ENCODE results near the gene AFMID. TPM values are rescaled to one million over a fixed set of nuclear protein-coding genes. Genes with fewer than 3 reads are reported as not detected.

The AFMID gene
- total RNA-seq, 1 donor from 2014 or later: 27.7 TPM

DNA sequence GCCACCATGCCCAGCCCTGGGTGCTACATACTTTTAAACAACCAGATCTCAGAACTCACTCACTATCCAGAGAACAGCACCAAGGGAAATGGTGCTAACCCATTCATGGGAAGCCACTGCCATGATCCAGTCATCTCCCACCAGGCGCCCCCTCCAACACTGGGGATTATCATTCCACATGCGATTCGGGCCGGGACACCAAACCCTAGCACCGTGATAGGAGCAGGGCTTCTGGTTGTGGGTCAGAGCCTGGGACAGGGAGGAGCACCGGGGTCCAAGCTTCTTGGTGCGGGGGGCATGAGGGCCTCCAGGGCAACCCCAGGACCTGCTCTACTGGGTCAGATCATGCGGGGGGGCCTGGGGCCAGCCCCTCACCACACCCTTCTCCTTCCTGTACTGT, 48.7 kb downstream of the AFMID start:
- DNase-seq (ENCODE audit: low spot score): no peak
- Mint-ChIP-seq H3K4me1 (ENCODE audit: low read depth) (peaks cover 10% of the 10 kb centered on the region), H3K9me3 (no peaks in the 10 kb centered on the region), H3K27me3 (ENCODE audit: insufficient read depth) (peaks cover 19% of the 10 kb centered on the region), H3K4me3 (no peak overlapping the region), H3K36me3 (ENCODE audit: low read depth) (no peaks in the 10 kb centered on the region), H3K27ac (no peak overlapping the region)
- intact Hi-C loops (cut with micrococcal nuclease): no loop called here

DNA sequence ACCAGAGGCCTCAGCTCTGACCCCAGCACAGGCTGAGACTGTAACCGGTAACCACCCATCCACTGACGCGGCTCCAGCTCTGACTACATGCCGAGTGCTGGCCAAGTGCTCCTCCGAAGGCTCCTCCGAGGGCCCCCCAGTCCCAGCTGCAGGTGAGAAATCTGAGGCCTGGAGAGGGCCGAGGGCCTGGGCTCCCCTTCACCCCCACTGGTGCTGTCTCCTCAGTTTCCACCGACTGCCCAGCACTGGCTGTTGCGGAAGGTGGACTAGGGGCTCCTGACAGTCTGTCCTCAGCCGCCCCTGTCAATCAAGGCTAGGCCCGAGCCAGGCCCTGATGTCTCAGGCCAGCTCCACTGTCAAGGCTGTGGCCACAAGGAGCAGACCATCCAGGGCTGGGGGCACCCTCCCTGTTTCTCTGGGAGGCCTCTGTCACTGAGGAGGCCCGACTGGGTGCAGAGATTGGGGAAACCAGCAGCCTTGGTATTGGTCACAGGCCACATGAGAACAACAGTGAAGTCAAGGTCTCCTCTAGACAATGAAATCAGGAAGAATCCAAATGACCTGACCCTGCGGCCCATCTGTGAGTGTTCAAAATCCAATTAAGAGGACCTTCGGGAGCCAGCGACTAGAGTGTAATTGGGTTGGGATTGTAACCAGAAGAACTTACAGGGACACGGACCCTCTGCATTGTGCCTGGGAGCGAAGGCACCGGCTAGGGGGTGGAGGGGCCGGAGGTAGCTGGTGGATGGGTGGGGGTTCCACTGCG, 49.4 kb downstream of the AFMID start:
- intact Hi-C loops (cut with micrococcal nuclease): no loop called here
- no peak for DNase-seq (ENCODE audit: low spot score)
- H3K9me3 Mint-ChIP-seq: no peaks in the 10 kb centered on the region

DNA sequence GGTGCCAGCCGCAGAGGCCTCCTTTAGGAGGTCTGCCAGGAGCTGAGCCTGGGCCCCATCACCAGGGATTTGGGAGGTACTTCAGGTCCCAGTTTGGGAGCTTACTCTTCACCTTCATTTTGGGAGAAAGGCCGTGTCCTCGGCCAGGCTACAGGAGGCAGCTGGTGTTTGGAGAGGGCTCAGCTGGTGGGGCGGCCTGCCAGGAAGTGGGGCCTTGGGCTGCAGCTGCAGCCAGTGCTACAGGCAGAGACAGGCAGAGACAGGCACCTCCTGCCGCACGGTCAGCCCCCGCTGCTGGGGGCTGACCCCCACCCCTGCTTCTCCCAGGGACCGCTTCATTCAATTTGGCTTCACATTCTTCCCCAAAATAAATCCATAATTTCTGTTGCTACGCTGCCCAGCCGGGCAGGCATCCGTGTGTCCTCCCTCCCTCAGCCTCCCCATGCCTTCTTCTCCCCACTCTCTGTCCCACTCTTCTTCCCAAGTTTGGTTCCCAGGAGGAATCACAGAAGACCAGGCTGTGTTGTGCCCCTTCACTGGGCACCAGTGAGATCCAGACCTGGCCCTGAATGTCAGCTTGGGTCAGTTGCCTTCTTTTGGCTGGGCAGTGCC, 50.3 kb downstream of the AFMID start:
- no peaks in the 10 kb centered on the region for H3K36me3 Mint-ChIP-seq (ENCODE audit: low read depth)
- H3K4me1 Mint-ChIP-seq (ENCODE audit: low read depth): peaks cover 6% of the 10 kb centered on the region
- no peak for DNase-seq (ENCODE audit: low spot score)
- intact Hi-C loops (cut with micrococcal nuclease): no loop called here
- H3K4me3 Mint-ChIP-seq: no peak overlapping the region
- peaks cover 9% of the 10 kb centered on the region for H3K27me3 Mint-ChIP-seq (ENCODE audit: insufficient read depth)
- H3K9me3 Mint-ChIP-seq: no peaks in the 10 kb centered on the region
- H3K27ac Mint-ChIP-seq: no peak overlapping the region

More for the DNA sequence above, 49.4 kb downstream of the AFMID start:
- no peak overlapping the region for H3K4me3 Mint-ChIP-seq
- peaks cover 13% of the 10 kb centered on the region for H3K27me3 Mint-ChIP-seq (ENCODE audit: insufficient read depth)
- no peaks in the 10 kb centered on the region for H3K36me3 Mint-ChIP-seq (ENCODE audit: low read depth)
- H3K27ac Mint-ChIP-seq: no peak overlapping the region
- peaks cover 10% of the 10 kb centered on the region for H3K4me1 Mint-ChIP-seq (ENCODE audit: low read depth)

DNA sequence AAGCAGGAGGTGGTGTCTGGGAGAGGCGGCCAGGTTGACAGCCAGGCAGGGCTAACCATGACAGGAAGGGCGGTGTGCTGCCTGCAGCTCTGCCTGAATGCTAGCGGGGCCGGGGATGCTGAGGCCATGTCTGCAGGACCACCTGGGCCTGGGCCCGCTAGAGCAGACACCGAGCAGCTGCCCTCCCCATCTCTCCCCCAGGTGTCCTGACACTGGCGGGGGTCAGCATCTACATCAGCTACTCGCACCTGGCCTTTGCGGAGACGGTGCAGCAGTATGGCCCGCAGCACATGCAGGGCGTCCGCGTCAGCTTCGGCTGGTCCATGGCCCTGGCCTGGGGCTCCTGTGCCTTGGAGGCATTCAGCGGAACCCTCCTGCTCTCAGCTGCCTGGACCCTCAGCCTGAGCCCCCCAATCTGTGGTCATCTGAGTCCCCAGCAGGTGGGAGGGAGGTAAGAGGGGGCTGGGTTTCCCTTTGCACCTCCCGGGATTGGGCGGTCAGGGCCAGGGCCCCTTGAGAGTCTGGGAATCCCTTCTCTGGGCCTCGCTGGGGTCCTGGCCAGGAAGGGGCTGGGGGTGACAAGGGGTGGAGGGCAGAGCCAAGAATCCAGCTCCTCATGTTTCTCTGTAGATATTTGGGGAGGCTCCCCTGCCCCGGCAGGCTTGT, 51.8 kb downstream of the AFMID start:
- Mint-ChIP-seq H3K27ac (no peak overlapping the region), H3K4me1 (ENCODE audit: low read depth) (no peaks in the 10 kb centered on the region), H3K27me3 (ENCODE audit: insufficient read depth) (peaks cover 3% of the 10 kb centered on the region), H3K36me3 (ENCODE audit: low read depth) (no peaks in the 10 kb centered on the region), H3K4me3 (no peak overlapping the region), H3K9me3 (no peaks in the 10 kb centered on the region)
- no peak for DNase-seq (ENCODE audit: low spot score)
- intact Hi-C loops (cut with micrococcal nuclease): no loop called here

DNA sequence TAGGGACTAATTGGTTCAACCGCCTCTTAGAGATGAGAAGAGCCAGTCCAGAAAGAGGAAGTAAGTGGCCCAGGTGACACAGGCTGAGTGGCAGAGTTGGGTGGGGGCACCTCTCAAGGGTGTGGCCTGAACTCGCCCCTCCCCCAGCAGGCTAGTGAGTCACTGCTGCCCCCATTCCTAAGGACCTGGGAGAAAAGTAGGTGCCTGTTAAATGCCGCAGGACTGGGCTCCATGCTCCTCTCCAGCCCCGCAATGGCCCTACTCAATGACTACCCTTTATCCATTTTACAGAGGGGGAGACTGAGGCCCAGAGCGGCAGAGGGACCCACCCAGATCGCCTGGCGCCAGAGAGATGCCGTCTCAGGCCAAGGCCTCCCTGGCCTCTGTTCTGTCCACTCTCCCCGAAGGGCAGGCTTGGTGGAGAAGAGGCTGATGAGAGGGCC, 52.3 kb downstream of the AFMID start:
- Mint-ChIP-seq H3K4me3 (no peak overlapping the region), H3K27me3 (ENCODE audit: insufficient read depth) (no peaks in the 10 kb centered on the region), H3K9me3 (no peaks in the 10 kb centered on the region), H3K27ac (no peak overlapping the region), H3K4me1 (ENCODE audit: low read depth) (no peaks in the 10 kb centered on the region), H3K36me3 (ENCODE audit: low read depth) (no peaks in the 10 kb centered on the region)
- no peak for DNase-seq (ENCODE audit: low spot score)
- intact Hi-C loops (cut with micrococcal nuclease): no loop called here

DNA sequence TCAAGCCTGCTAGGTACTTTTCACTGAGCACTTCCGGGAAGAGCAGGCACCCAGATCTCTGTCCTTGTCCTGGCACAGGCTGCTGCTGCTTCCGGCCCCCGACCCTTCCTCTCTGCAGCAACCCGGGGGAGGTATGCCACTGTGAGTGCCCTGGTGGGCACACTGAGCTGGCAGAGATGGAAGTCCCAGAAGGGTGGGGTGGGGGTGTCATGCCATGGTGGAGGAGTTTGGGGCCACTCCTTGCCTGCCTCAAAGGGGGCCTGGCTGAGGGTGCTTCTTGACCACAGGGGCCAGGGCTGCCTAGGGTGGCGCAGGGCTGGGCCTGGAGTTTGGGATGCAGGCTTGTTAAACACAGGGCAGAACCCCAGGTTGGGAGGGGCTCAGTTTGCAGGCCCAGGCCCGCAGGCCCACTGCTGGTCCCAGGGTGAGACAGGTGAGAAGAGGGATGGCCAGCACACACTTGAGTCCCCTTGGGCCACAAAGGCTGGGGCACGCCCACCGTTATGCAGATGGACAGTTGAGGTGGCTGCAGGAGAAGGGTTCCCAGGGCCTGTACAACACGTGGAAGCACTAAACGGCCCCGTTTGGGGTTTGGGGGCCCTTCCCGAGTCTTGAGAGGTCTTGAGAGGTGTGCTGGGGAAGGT, 53.0 kb downstream of the AFMID start:
- Mint-ChIP-seq H3K4me1 (ENCODE audit: low read depth) (no peaks in the 10 kb centered on the region), H3K9me3 (no peaks in the 10 kb centered on the region), H3K27me3 (ENCODE audit: insufficient read depth) (no peaks in the 10 kb centered on the region), H3K4me3 (no peak overlapping the region), H3K27ac (no peak overlapping the region), H3K36me3 (ENCODE audit: low read depth) (no peaks in the 10 kb centered on the region)
- DNase-seq (ENCODE audit: low spot score): no peak
- intact Hi-C loops (cut with micrococcal nuclease): no loop called here

DNA sequence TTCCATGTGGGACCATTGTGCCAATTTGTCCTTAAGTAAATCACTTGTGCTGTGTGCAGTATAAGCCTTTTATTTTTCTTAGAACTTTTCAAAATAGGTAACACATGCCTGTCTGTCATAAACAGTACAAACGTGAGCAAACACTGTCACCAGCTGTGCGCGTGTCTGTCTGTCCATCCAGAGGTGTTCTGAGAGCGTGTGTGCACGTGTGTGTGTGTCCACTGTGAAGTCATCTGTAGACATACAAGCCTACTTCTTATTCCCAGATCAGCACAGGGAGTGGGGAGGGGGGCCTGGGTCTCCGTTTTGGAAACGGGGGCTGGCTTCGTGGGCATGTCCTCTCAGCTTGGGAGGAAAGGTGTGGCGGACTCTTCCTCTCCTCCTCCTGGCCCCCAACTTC, 53.7 kb downstream of the AFMID start:
- Mint-ChIP-seq H3K9me3 (peaks cover 4% of the 10 kb centered on the region), H3K4me3 (no peak overlapping the region), H3K27me3 (ENCODE audit: insufficient read depth) (no peaks in the 10 kb centered on the region), H3K27ac (no peak overlapping the region), H3K4me1 (ENCODE audit: low read depth) (no peaks in the 10 kb centered on the region), H3K36me3 (ENCODE audit: low read depth) (peaks cover 2% of the 10 kb centered on the region)
- DNase-seq (ENCODE audit: low spot score): no peak
- intact Hi-C loops (cut with micrococcal nuclease): no loop called here

DNA sequence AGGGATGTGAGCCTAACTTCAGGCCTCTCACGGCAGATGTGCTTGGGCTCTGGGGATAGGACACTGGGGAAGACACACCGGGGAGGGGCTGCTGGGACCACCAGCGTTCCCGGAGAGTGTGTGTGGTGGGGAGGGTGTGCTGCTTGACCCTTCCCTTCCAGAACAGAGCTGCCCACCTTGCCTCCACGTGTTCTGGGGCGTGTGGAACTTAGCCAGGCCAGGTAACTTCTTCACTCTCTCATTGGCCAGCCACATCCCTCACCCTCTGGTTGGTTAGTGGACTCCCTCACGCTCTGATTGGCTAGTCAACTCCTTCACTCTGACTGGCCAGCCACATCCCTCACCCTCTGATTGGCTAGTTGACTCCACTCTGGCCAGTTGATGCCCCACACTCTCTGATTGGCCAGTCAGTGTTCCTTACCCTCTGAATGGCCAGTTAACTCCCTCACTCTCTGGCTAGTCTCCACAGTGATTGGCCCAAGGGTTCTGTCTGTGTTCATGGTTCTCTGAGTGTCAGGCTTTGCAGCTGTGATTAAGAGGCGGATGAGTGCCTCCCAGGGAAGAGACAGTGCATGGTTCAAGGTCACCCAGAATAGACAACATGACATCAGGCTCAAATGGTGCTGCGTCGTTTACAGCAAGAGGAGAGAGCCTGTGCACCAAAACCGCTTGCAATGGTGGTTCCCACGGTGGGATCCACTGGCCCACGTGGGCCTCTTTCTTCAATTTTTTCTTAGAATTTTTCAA, 54.3 kb downstream of the AFMID start:
- Mint-ChIP-seq H3K27me3 (ENCODE audit: insufficient read depth) (no peaks in the 10 kb centered on the region), H3K4me1 (ENCODE audit: low read depth) (no peaks in the 10 kb centered on the region), H3K36me3 (ENCODE audit: low read depth) (peaks cover 2% of the 10 kb centered on the region), H3K27ac (no peak overlapping the region), H3K4me3 (no peak overlapping the region), H3K9me3 (peaks cover 4% of the 10 kb centered on the region)
- intact Hi-C loops (cut with micrococcal nuclease): no loop called here
- no peak for DNase-seq (ENCODE audit: low spot score)

DNA sequence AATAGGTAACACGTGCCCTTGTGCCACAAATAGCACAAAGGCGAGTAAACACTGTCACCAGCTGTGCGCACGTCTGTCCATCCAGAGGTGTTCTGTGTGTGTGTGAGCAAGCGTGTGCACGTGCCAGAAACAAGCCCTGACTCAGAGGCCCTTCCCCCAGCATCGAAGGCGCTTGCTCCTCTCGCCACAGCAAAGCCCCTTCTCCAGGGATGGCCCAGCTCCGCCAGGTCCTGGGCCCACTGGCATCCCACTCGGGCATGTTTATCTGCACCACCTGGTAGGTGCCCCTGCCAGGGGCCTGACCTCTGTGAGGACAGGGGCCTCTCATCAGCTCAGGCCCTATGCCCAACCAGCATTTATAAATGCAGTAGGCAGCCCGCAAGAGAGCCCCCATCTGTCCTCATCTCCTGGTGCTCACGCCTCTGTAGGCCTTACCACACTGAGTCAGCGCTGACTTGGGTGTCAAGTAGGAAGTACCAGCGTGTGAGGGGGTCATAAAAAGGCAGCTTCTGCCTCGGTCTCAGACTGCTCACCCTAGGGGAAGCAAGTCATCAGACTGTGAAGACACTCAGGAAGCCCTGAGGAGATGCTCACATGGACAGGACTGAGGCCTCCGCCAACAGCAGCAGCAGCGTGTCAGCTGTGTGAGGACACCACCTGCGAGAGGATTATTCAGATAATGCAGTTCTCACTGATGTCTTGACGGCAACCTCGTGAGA, 55.0 kb downstream of the AFMID start:
- Mint-ChIP-seq H3K27me3 (ENCODE audit: insufficient read depth) (no peaks in the 10 kb centered on the region), H3K4me3 (no peak overlapping the region), H3K36me3 (ENCODE audit: low read depth) (peaks cover 2% of the 10 kb centered on the region), H3K9me3 (peaks cover 4% of the 10 kb centered on the region), H3K4me1 (ENCODE audit: low read depth) (no peaks in the 10 kb centered on the region), H3K27ac (no peak overlapping the region)
- no peak for DNase-seq (ENCODE audit: low spot score)
- intact Hi-C loops (cut with micrococcal nuclease): no loop called here

DNA sequence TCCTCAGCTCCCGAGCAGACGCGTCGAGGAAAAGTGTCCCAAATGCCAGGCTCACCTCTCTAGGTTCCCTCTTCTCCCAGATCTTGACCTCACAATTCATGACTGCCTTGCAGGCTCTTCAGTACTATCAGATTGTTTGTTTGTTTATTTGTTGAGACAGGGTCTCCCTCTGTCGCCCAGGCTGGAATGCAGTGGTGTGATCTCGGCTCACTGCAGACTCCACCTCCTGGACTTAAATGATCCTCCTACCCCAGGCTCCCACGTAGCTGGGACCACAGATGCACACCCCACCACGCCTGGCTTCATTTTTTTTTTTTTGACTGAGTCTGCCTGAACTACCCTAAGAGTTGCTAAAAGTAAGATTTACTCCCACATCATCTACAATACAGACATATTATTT, 60.1 kb downstream of the AFMID start:
- no peak overlapping the region for H3K4me3 Mint-ChIP-seq
- intact Hi-C loops (cut with micrococcal nuclease): no loop called here
- peaks cover 2% of the 10 kb centered on the region for H3K36me3 Mint-ChIP-seq (ENCODE audit: low read depth)
- no peaks in the 10 kb centered on the region for H3K27me3 Mint-ChIP-seq (ENCODE audit: insufficient read depth)
- no peak overlapping the region for H3K27ac Mint-ChIP-seq
- DNase-seq (ENCODE audit: low spot score): no peak
- peaks cover 18% of the 10 kb centered on the region for H3K4me1 Mint-ChIP-seq (ENCODE audit: low read depth)
- peaks cover 4% of the 10 kb centered on the region for H3K9me3 Mint-ChIP-seq

DNA sequence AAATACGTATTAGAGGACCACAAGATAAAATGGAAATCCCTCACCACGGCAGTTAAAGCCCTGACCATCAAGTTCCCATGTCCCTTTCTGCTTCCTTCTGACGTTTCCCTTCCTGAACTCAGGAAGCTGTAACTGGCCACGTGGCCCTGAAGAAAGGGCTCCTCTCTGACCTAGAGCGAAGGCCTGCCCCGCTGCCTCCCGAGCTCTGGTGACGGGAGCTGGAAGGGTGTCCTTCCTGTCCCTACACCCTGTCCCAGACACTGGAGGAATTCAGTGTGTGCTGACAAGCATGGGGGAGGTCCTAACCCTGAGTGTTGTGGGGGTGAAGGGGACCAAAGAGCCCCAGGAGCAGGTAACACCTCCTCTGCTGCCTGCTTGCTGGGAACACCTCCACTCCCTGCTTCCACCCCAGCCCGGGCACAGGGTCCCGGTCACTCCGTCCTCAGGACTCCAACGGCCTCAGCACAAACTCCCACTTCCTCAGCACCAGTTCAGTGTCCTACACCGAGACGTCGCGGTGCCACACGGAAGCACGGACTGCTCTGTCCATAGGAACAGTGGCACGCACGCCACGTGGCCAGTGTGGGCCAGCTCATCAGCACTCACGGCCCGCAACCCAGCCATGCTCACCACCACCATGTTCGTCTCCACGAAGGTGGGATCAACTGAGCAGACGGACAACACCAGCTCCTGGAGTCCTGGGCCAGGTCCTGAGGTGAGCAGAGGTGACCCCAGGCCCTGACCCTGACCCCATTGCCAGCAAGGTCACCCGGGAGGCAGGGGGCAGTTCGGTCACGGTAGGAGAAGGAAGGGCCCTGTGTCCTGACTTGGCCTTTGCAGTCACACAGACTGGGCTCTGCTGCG, 61.1 kb downstream of the AFMID start:
- Mint-ChIP-seq H3K27me3 (ENCODE audit: insufficient read depth) (no peaks in the 10 kb centered on the region), H3K4me1 (ENCODE audit: low read depth) (peaks cover 28% of the 10 kb centered on the region), H3K4me3 (no peak overlapping the region), H3K9me3 (peaks cover 4% of the 10 kb centered on the region), H3K27ac (no peak overlapping the region), H3K36me3 (ENCODE audit: low read depth) (peaks cover 2% of the 10 kb centered on the region)
- DNase-seq (ENCODE audit: low spot score): no peak
- intact Hi-C loops (cut with micrococcal nuclease): no loop called here

Data from activated T-helper 1 cell treated with anti-CD3 and anti-CD28 coated beads, Interleukin-12 subunit alpha, Interleukin-12 subunit beta, Interleukin-2, Interleukin-4 antibody, amounts not matched to agents 30 ng/mL and 10 ng/mL and 1 ng/mL, durations not matched to agents 14 hours and 24 hours and 36 hours (primary cell).